ENCODE measurements around the gene ZNF429. TPM values are rescaled to one million over a fixed set of nuclear protein-coding genes. Genes with fewer than 3 reads are reported as not detected.
A peak's percentile ranks its signal among the peaks of the same experiment; 100 is the strongest.
"Not testable (repeated sequence)": the region's sequence is repeated elsewhere in the genome, so short reads cannot be mapped to it uniquely, and the experiment has no call there.

Gene ZNF429
- total and polyA plus RNA-seq, 2 donors from 2014 or later, result 8.3 to 21.3 TPM

- Histone ChIP-seq H3K9ac (ENCODE audit: low read length in 3 of 3) (no peak overlapping the region), H3K9me3 (ENCODE audit: control insufficient read depth in 2 of 3, insufficient read depth in 1 of 3, low read length in 3 of 3) (peaks cover 0 to 2% (median 0%) of the 10 kb centered on the region in 3 donors)
Observed at GRCh38 chr19:21564406-21564805, 59.0 kb downstream of the ZNF429 start.

GRCh38 chr19:21566073-21566472 is 60.7 kb downstream of the ZNF429 start:
- no peak overlapping the region for H3K4me3 ChIP-seq (ENCODE audit: low read length in 3 of 3)
- H3K9me3 ChIP-seq (ENCODE audit: control insufficient read depth in 2 of 3, insufficient read depth in 1 of 3, low read length in 3 of 3), result peaks cover 0 to 2% (median 0%) of the 10 kb centered on the region in 3 donors
- FAIRE-seq (no peak), DNase-seq (no peak)
- intact Hi-C loops (cut with DNase I), result no loop called here
- TF ChIP-seq CTCF (IDR thresholded peaks at IDR 0.05; ENCODE audit: borderline replicate concordance, extremely low read depth, insufficient read depth), result no peak
- H3K27me3 ChIP-seq (ENCODE audit: control insufficient read depth, insufficient read depth, low read length), result no peaks in the 10 kb centered on the region
- no peak overlapping the region for H3K27ac ChIP-seq (ENCODE audit: low read depth in 2 of 2, low read length in 2 of 2)
- no peak overlapping the region for H3K9ac ChIP-seq (ENCODE audit: low read length in 3 of 3)
- no peaks in the 10 kb centered on the region for H3K36me3 ChIP-seq (ENCODE audit: control insufficient read depth in 2 of 3, insufficient read depth in 3 of 3, low read length in 3 of 3)
- peaks cover 0 to 2% (median 0%) of the 10 kb centered on the region in 3 donors for H3K4me1 ChIP-seq (ENCODE audit: control insufficient read depth in 2 of 3, insufficient read depth in 2 of 3, low read depth in 1 of 3, low read length in 3 of 3)

More at GRCh38 chr19:21564406-21564805, 59.0 kb downstream of the ZNF429 start:
- H3K27me3 ChIP-seq (ENCODE audit: control insufficient read depth, insufficient read depth, low read length), result no peaks in the 10 kb centered on the region
- no peak for FAIRE-seq
- TF ChIP-seq CTCF (IDR thresholded peaks at IDR 0.05; ENCODE audit: borderline replicate concordance, extremely low read depth, insufficient read depth), result no peak
- H3K4me1 ChIP-seq (ENCODE audit: control insufficient read depth in 2 of 3, insufficient read depth in 2 of 3, low read depth in 1 of 3, low read length in 3 of 3), result peaks cover 0 to 2% (median 0%) of the 10 kb centered on the region in 3 donors
- H3K36me3 ChIP-seq (ENCODE audit: control insufficient read depth in 2 of 3, insufficient read depth in 3 of 3, low read length in 3 of 3), result peaks cover 0 to 4% (median 0%) of the 10 kb centered on the region in 3 donors
- no peak overlapping the region for H3K4me3 ChIP-seq (ENCODE audit: low read length in 3 of 3)
- intact Hi-C loops (cut with DNase I), result no loop called here
- no peak for DNase-seq
- no peak overlapping the region for H3K27ac ChIP-seq (ENCODE audit: low read depth in 2 of 2, low read length in 2 of 2)

GRCh38 chr19:21567806-21568205 is 62.4 kb downstream of the ZNF429 start:
- H3K27ac ChIP-seq (ENCODE audit: low read depth in 2 of 2, low read length in 2 of 2); H3K36me3 ChIP-seq (ENCODE audit: control insufficient read depth in 2 of 3, insufficient read depth in 3 of 3, low read length in 3 of 3); intact Hi-C loops (cut with DNase I); H3K9me3 ChIP-seq (ENCODE audit: control insufficient read depth in 2 of 3, insufficient read depth in 1 of 3, low read length in 3 of 3); FAIRE-seq; H3K4me1 ChIP-seq (ENCODE audit: control insufficient read depth in 2 of 3, insufficient read depth in 2 of 3, low read depth in 1 of 3, low read length in 3 of 3); H3K9ac ChIP-seq (ENCODE audit: low read length in 3 of 3); DNase-seq; H3K27me3 ChIP-seq (ENCODE audit: control insufficient read depth, insufficient read depth, low read length): not testable (repeated sequence)
- peak overlapping the region in 1 of 3 donors; percentile 52 for H3K4me3 ChIP-seq (ENCODE audit: low read length in 3 of 3)

GRCh38 chr19:21568816-21569493 is 63.6 kb downstream of the ZNF429 start:
- peak overlapping the region; percentile 30 to 95 (median 49) for H3K9ac ChIP-seq (ENCODE audit: low read length in 3 of 3)
- H3K27me3 ChIP-seq (ENCODE audit: control insufficient read depth, insufficient read depth, low read length), result no peaks in the 10 kb centered on the region
- H3K9me3 ChIP-seq (ENCODE audit: control insufficient read depth in 2 of 3, insufficient read depth in 1 of 3, low read length in 3 of 3), result no peaks in the 10 kb centered on the region
- H3K36me3 ChIP-seq (ENCODE audit: control insufficient read depth in 2 of 3, insufficient read depth in 3 of 3, low read length in 3 of 3), result no peaks in the 10 kb centered on the region
- FAIRE-seq (peak; percentile 13), DNase-seq (peak; percentile 92 to 97 (median 93))
- TF ChIP-seq CTCF (IDR thresholded peaks at IDR 0.05; ENCODE audit: borderline replicate concordance, extremely low read depth, insufficient read depth), result no peak
- peak overlapping the region; percentile 62 to 96 (median 72) for H3K4me3 ChIP-seq (ENCODE audit: low read length in 3 of 3)
- peaks cover 0 to 2% (median 0%) of the 10 kb centered on the region in 3 donors for H3K4me1 ChIP-seq (ENCODE audit: control insufficient read depth in 2 of 3, insufficient read depth in 2 of 3, low read depth in 1 of 3, low read length in 3 of 3)
- H3K27ac ChIP-seq (ENCODE audit: low read depth in 2 of 2, low read length in 2 of 2), result peak overlapping the region; percentile 59 to 66
- intact Hi-C loops (cut with DNase I), result no loop called here

Measured in kidney (tissue), 14 donors.